ENCODE measurements around the gene EPB41L5. TPM values are rescaled to one million over a fixed set of nuclear protein-coding genes. Genes with fewer than 3 reads are reported as not detected.

Gene EPB41L5
- 8.5 and 11.6 TPM in 2 replicates for total RNA-seq

GRCh38 chr2:120012771-120013596 lies at the start of gene EPB41L5:
EPB41L5 (plus strand) TSS chr2:120013077; CDS start chr2:120019085, 6,008 bp downstream.

GRCh38 chr2:120223034-120223912 lies 210.4 kb downstream of the EPB41L5 start, which contains the start of gene TMEM185B:
TMEM185B (minus strand) TSS chr2:120223400; CDS start chr2:120222976, 424 bp downstream.

Other genes with a start within 250 kb of the EPB41L5 start
- 35.9 and 51.3 TPM in 2 replicates for gene TMEM185B, start 210.3 kb downstream of the EPB41L5 start, total RNA-seq
- gene RALB, start 239.8 kb downstream of the EPB41L5 start, total RNA-seq, result 53.7 and 57.5 TPM in 2 replicates

Measured in smooth muscle cell of the pulmonary artery (primary cell).